GM19099 (cell line): ENCODE data around the gene EXOC3L1.

Experiments
- POLR2A ChIP-seq: IDR thresholded peaks from 3 replicates; pipeline ENCODE4 v1.6.1; 2011; ENCODE audit warnings: low read depth; ENCODE audit not compliant: insufficient read length; ENCODE audit errors: extremely low read depth

The EXOC3L1 gene

GRCh38 chr16:67146523-67147357 lies 43.2 kb downstream of the EXOC3L1 start:
- TF ChIP-seq POLR2A = no peak

- TF ChIP-seq POLR2A = no peak
These were observed 44.2 kb downstream of the EXOC3L1 start for GRCh38 chr16:67145746-67146145.

- TF ChIP-seq POLR2A = no peak
These were observed 45.0 kb downstream of the EXOC3L1 start for GRCh38 chr16:67144943-67145342.

DNA sequence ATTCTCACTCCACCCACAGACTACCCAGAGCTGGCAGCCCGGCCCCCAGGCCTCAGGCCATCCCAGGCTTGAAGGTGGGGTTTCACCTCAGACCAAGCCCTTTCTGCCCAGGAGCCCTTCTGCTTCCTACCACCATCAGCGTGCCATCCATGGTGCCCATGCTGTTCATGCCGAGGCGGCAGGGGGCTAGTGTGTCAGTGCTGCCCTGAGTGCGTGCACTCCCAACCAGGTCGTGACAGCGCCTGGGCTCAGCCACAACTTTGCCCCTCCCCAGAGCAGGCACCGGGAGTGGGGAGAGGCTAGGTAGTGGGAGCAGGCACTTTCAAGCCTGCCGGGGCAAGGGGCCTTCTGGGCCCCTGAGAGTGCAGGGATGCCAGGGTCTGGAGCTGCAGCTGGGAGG lies 47.6 kb downstream of the EXOC3L1 start:
- no peak for TF ChIP-seq POLR2A

DNA sequence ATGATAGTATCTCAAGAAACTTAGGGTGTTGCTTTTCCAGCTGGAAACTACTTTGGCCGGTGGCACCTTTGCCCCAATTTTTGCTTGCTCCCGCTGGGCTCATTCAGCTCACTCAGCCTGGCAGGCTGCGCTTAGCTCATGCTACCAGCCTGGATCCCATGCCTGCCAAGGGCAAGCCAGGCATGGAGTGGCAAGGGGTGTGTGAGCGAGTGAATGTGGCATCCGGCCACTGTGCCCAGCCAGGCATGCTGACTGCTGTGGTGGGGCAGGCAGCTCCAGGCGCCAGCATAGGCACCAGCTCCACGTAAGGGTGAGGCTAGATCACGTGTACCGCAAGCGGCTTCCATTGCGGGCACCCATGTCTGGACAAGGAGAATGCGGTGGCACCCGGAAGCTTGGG lies 48.5 kb downstream of the EXOC3L1 start:
- TF ChIP-seq POLR2A = no peak

DNA sequence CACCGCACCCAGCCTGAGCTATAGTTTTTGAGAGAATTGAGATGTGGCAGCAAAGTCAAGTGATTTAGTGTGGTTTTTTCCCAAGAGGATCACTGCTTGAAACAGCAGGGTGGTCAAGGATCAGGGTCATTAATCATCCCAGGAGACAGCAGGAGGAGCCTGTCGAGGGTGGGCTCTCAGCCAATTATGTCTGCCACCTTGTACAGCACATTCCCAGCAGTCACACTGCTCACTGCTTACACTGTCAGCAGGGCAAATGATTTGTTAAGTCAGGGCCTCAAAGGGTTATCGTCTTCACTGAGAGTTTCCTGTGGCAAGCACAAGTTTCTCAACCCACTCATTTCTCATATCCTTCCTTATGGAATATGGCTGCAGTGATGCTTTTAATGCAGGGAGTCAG lies 52.3 kb downstream of the EXOC3L1 start:
- no peak for TF ChIP-seq POLR2A
